ENCODE data around the gene HOTAIR.

The HOTAIR gene

DNA sequence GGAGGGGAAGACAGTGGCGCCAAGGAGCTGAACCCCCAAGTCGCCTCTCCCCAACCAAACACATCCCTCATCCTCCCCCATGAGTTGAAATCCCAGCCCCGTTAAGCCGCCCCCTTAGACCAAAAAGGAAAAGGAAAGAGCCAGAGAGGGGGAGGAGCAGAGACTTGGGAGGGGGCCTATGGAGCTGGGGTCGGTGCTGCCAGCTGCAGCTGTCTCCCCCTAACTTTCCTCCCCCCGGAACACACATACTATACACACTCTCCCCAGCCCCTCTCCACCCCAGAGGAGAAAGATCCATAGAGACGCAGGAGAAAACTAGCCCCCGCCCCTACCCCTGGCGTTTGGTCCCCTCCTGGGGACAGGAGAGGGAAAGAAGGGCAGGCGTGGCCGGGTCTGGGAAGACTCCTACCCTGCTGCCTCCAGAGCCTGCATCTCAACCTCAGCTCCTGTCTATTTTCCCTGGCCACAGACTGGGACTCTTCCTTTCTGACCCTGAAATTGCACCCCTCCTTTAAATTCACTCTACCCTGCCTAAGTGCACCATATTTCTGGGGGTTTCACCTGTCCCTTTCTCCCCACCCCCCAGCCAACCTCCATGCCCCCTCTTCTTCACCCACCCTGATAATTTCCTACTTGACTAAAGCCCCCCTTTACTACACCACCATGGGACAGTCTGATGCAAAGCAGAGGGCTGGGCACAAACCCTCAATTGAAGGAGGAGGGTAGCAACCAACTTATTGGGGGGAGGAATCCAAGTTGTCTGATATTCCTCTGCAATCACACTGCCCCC is 23.6 kb upstream of the HOTAIR start:
- no peak for DNase-seq

DNA sequence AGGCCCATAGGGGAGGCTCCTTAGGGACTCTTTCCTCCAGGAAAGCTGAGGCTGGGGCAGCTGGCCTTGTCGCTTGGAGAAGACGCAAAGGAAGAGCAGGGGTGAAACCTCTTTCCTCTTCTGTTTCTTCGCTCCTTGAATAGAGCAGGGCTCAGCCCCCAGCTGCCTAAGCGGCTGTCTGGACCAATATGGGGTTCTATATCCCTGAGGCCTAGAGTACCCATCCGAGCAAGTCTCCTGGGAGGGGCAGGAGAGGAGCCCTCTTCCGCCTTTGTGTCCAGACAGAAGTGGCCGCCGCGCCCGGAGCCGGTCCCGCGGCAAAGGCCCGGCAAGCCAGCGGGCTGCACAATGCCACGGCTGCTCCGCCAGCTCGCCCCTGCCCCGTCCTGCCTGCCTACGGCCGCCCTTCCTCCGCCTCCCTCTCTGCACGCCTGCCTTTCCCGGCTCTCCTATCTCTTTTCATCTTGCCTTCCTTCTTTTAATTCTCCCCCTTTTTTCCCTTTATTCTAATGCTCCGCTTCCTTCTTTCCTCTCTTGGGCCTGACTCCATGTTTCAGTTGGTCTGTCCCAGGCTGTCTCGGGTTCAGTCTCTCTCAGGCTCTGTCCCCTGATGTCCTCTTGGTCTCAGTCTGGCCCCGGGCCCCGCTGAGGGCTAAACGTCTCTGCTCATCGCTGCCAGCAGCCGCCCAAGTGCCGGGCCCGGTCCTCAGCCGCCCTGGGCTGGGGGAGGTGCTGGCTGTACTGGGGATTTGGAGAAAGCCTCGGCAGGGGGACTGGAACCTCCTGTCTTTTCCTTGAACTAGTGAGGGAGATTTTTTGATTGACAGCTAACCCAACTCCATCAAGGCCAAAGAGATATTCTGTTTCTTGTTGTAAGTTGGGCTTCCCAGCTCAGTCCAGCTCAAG is 22.7 kb upstream of the HOTAIR start:
- no peak for DNase-seq

DNA sequence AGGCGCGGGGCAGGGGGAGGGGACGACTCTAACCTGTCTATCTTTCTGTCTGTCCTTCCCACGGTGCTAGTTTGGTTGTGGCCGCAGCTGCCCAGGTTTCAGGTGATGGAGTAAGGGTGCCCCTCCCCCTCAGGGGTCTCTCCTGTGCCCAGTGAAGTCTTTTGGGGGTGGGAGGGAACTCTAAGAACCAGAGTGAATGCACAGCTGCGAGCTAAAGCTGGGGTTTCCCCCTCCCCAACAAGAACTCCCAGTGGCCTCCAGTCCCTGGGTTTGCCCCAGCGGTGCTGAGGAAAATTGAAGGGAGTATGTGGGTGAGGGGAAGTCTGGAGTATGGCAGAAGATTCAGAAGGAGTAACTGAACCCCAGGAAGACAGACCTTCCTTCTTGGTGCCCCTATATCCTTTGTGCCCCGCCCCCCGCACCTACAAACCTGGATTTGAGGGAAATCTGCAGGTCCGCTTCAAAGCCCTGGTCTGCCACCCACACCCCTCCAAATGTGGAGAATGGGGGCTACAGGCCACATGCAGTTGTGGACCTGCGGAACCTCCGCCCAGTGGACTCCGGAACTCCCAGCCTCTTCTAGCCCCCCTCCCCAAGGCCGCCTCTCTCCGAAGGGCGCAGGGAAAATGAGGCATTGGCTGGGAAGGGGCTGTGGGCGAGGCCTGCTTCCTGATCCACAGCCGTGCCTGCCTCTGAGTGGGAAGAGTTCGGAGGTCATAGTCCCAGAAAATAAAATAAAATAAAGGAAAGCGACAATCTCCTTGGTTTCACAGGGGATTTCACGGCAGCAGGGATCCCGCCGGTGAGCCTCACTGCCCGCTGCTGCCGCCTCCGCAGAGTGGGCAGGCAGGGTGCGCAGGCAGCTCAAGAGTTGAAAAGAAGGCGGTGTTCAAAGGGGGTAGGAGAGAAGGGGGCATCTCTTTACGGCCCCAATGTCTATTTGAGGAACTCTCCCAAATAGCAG is 21.8 kb upstream of the HOTAIR start:
- DNase-seq, result no peak

DNA sequence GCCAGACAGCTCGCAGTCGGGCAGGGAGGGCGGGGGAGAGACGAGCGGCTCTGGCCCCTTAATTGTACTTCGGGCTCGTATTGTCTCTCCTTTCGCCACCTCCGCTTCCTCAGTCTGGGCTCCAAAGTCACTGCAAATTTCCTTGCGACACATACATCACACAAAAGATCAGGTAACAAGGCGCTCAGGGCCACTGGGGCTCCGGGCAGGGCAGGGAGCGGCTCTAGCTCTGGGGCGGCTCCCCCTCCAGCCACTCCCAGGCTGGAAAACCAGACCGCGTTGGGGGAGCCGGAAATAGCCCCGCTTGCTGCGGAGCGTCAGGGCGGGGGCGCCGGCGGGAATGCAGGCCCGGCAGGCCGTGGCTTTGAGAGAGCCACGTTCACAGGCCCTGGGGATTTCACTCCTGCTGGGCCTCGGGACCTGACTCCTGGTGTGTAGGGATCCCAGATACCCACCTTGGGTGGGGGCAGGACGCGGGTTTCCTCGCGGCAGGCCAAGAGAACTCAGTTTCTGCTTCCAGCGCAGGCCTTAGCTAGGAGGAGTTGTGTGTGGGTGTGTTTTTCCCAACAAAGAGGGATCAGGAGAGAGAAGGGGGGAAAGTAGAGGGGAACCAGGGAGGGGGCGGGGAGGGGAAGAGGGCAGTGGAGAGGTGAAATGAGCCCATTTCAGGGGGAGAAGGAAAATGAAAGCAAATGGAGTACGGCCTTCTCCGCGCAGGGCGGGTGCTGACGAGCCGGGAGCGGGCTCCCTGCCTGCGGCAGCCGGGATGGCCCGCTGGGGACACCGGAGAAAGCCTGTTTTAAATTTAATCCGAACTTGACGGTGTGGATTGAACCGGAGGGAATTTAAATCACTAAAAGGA is 20.9 kb upstream of the HOTAIR start:
- DNase-seq, result no peak

DNA sequence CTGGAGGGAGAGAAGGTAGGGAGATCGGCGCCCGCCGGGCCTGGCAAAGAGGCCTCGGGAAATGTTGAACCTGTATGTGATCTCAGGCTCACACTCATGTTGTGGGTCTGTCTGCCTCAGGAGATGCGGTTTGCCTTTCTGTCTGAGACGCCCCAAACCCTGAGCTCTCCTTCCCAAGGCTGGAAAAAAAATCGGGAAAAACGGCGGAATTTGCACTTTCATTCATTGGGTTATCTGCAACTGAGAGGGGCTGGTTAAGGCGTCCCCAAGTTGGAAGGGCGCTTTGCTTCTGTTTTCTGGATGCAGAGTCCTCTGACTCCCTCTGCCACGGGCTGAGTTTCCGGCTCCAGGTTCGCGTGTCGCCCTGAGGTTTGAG is 20.2 kb upstream of the HOTAIR start:
- peak; percentile 49 for DNase-seq

DNA sequence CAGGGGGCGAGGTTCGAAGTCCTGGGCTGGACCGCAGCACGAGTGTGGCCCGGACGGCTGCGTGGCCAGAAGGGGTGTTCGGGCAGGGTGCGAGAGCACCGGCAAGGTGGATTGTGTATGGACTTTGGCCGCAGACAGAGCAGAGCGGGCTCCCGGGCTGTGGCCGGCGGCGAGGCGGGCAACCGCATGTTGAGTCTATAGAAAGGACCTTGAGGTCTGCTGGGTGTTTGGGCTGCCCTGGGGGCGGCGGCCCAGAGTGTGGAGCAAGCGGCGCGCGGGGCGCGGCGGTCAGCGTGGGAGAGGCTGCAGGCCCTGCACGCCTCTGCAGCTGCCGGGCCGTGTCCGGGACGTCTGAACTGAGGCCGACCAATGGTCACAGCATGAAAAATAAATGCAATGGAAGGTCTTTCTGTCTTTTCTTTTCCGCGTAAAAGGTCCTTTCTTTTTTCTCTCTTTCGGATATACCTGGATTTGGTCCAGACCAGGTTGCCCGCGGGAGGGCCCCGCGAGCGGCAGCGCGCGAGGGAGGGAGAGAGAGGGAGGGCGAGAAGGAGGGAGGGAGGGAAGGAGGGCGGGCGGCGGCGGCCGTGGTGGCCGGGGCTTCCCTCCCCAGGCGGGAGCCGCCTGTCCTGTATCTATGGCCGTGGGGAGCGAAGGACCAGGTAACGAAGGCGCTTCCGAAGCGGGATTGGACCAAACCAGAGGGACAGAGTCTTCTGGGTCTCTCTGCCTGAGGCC is 19.7 kb upstream of the HOTAIR start:
- DNase-seq, result no peak

DNA sequence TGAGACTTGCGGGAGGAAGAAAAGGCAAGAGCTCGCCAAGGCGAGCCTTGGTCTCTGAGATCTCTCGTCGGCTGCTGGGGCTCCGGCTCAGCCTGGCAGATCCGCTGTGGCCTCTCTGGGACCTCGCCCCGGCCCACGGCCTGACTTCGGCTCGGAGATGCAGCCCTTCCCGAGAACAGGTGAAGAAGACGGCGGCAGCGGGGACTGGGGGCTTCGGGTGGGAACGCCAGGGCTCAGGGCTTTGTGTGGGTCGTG is 19.2 kb upstream of the HOTAIR start:
- DNase-seq, result no peak

DNA sequence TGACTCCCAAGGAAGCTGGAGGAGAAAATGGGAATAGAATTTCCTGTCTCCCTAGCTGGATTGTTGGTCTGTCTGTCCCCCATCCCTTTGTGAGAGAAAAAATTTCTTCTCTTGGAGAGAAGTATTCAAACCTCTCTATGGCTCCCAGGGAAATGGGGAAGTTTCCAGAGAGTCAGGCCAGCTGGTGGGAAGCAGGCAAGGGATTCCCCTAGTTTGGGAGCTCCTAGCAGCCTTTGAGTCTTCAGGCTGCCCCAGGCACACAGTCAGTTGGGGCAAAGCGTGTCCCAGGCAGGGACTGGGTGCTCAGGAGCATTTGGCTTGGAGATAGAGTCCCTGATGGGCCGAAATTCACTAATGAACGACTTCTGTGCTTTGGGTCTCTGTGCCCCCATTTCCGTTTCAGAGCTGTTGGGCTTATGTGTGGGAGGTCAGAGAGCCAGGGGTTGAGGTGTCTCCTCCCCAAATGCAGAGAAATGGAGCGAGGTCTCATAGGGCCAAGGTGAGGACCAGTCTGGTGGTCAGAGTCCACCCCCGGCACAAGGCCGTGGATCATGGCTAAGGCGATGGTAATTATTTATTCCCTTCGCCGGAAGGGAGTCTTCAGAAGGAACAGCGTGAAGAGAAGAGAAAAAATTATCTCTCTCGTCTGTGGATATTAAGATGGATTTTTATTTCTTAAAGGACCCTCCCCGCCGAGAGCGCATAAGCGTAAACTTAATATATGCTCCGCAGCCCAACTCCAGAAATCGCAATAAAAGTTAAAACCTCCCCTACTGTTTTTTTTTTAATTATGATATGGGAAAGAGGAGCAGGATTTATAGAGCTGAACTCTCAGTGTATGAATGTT is 18.6 kb upstream of the HOTAIR start:
- no peak for DNase-seq

DNA sequence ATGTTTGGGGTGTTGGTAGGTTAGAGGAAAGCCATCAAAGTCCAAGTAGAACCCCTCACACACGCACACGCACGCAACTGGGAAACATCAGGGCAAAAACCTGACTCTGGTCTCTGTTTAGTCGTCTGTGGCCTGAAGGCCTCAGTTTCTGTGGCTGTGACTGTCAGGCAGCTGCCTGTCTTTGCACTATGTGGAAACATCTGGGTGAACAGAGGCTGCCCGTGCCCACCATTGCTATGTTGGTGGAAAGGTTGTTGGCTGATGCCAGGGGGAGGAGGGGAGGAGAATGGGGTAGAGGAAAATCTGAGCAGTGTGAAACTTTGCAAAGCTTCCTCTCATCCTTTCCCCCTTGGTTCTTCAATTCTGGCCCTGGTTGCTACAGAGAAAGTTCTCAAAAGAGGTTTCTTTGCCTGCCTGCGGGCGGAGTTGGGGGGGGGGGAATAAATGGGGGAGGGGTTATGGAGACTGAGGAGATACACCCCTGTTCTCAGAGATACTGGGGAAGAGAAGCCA is 17.7 kb upstream of the HOTAIR start:
- DNase-seq, result no peak

DNA sequence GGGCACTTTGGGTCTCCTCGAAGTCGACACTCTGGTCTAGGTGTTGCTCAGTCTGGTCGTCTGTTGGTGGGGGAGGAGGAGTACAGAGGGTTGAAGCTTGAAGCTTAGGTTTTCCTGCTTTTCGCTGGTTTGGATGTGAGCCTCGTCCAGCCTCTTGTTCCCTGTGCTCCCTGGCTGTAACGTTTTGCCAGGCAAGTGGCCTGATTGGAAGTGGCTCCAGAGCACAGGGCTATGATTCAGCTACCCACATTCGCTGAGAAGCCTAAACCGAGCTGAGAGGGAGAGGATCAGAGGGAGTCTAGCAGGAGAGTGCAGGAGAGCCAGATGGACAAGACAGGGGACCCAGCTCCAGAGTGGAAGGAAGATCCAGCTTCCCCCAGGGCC is 16.3 kb upstream of the HOTAIR start:
- no peak for DNase-seq

DNA sequence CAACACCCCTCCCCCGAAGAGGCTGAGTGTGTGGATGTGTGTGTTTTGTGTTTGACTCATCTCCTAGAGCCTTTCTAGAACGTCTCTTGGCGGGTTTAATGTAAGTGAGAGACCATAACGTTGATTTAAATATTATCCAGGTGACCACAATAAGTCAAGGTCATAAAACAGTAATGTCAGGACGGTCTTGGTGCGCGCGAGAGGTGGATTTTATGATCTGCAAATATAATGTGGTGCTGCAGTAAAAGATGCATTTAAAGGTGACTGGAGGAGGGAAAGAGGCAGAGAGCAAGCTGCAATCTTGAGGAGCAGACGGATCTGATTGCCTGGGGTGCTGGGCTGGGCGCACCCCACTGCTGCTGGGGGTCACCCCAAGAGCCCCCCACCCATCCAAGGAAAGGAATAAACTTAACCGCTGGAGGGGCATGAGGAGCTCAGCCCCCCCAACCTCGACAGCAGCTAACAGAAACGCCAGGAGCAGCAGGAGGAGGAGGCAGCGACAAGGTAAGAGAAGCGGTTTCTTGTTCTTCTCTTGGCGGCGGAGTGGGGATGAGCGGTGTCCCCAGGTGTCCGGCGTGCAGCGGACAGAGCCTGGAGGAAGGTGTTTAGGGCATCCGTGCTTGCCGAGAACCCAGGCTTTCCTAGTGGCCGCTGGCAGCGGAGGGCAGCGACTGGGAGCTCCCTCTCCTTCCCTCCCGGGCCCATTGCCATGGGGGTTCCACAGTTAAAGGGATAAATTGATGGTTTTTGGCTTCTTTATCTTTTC is 15.7 kb upstream of the HOTAIR start:
- no peak for DNase-seq

DNA sequence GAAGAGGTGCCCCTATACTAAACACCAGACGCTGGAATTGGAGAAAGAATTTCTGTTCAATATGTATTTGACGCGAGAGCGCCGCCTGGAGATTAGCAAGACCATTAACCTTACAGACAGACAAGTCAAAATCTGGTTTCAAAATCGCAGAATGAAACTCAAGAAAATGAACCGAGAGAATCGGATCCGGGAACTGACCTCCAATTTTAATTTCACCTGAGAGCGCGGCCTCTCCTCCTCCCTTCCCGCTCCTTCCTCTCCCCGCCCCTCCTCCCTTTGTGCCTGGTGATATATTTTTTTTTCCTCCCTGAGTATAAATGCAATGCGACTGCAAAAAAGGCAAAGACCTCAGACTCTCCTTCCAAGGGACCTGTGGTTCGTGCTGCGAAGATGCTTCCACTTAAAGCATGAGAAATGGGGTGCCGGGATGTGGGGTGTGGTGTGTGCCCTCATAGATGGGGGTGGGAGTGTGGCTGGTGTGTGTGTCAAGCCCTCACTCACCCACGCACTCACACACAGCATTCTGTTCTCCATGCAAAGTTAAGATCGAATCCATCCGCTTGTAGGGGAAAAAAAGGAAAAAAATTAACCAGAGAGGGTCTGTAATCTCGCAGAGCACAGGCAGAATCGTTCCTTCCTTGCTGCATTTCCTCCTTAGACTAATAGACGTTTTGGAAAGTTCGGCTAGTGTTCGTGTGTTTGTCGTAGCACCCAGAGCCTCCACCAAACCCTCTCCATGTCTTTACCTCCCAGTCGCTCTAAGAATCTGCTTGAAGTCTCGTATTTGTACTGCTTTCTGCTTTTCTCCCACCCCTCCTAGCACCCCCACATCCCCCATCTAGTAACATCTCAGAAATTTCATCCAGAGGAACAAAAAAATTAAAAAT is 14.7 kb upstream of the HOTAIR start:
- no peak for DNase-seq

DNA sequence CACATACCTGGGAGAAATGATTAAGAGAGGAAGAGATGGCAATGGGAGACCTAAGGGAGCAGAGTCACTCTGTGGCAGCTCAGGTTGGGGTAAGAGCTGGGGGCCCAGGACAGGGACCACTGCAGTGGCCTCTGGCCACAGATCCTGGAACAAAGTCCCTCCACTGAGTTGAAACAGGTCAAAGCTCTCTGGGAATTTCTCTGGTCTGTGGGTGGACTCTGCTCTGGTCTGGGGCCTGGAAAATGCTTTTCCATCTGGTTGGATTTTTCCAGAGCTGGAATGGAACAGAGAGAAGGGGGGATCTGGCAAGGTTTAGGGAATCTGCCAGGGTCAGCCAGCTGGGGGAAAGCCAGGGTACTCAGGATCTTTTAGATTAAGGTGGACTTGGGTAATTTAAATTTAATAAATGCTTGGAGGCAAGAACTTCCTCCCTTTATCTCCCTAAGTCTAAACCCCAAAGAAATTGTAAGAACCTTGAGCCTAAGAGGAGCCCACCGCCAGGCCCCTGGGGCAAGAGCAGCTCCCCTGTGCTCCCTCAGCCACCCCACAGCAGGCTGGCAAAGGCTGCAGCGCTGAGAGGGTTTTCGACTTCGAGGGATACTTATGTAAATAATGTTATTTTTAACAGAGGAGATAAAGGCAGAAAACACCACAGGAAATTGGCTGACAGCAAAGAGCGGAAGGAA is 13.9 kb upstream of the HOTAIR start:
- DNase-seq, result no peak

DNA sequence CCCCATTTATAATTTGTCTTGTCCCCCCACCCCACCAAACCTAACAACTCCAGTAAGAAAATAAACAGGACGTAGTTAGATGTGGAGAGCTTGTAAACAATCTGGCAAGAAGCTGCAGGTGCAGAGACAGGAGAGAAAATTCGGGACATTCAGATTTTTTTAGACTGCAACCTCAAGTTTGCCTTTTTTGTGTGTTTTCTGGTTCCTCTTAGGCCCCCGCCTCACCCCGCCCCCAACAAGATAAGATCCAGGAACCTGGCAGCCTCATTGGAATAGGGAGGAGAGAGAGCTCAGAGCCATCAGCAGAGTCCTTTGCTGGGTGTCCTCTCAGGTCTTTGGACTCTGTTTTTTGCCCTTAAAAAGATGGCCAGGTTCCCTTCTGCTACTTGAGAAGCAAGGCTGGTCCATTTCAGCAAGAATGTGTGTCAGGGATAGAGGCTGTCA is 13.1 kb upstream of the HOTAIR start:
- no peak for DNase-seq

DNA sequence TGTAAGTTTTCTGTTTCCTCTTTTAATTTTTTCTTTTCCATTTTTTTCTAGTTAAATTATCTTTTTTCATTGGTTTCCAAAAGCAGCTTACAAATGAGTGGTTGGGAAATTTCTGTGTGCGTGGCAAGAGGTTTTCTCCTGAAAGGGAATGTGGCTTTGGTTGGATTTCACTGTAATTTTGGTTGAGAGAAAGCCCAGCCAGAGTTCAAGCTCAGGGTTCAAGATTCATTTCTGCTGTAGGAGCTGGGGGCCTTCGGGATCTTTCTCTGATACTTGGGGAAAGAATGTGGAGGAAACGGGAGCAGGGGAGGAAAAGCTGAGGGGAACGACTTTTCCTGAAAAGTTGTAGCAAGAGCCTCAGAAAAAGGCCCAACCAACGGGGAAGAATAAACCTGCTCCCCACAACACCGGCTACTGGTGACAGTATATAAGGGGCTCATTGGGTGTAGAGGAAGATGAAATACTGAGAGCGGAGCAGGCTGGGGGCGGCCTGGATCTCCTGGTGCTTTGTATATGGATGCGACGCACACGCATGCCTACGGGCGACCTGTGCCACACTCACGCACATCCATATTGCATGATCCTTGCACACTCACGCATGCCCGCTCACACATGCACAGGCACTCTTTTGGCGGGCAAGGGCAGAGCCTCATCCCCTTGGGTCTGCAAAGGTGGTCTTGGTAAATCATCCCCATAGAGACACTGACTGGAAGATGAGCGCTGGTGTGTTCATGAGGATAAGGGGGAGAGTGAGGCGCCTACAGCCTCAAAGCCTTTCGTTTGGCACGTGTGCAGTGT is 12.1 kb upstream of the HOTAIR start:
- DNase-seq, result no peak

DNA sequence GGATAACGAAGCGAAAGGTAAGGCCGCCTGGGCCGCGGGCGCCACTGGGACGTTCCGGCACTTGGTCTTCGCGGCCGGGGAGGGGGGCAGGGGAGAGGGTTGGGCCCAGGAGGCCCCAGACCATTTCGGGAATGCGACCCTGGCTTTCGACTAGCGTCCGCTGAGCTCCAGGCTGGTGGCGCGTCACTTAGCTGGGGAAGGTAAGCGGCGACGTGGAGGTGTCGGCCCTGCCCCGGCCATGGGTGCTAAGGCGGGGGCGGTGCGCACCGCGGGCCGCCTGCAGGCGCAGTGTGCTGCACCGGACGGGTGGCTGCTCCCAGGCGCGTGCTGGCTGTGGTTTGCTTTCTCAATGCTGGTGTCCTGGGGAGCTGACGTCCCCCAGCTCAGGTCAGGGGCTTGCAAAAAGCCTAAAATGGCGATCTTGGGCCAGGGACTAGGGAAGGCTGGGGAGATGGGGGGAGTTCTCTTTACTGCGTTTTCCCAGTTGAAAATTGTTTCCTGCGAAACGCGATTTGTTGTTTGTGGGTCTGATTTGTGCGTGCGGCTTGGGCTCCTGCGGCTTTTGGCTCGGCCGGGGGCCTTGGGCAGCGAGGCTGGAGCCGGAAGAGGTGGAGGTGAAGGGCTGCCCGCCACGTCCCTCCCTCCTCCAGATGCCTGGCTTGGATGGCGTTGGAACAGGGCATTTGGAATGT is 11.4 kb upstream of the HOTAIR start:
- DNase-seq, result no peak

DNA sequence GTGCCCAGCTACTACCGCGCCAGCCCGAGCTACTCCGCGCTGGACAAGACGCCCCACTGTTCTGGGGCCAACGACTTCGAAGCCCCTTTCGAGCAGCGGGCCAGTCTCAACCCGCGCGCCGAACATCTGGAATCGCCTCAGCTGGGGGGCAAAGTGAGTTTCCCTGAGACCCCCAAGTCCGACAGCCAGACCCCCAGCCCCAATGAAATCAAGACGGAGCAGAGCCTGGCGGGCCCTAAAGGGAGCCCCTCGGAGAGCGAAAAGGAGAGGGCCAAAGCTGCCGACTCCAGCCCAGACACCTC is 10.9 kb upstream of the HOTAIR start:
- DNase-seq, result no peak

Data from activated T-cell treated with anti-CD3 and anti-CD28 coated beads, Interleukin-2, amount 50 U/mL, for 1 hour (primary cell).